Prostate gland (tissue), 2 donors: ENCODE data around the gene SLAMF6.

Experiments used
- POLR2A ChIP-seq: fragments of 450-650 bp; IDR thresholded peaks from one replicate; pipeline ENCODE4 v1.6.1; 2016; ENCODE audit warnings: antibody characterized with exemption, mild to moderate bottlenecking
- POLR2AphosphoS5 ChIP-seq: sonication (generic); formaldehyde crosslinking; IDR thresholded peaks from one replicate; pipeline ENCODE4 v1.6.1; 2017; ENCODE audit warnings: antibody characterized with exemption
- TF ChIP-seq, protein P1 (sequence below), 4 experiments: fragments of 200-600 bp in 2 of 4; fragments of 450-650 bp in 2 of 4; sonication (generic) in 2 of 4; IDR thresholded peaks; 1 replicate in 3 of 4; 2 replicates in 1 of 4; pipeline ENCODE4 v1.5.1; 2016 to 2019; ENCODE audit warnings: antibody characterized with exemption in 4 of 4, mild to moderate bottlenecking in 2 of 4, moderate library complexity in 2 of 4

DNA sequence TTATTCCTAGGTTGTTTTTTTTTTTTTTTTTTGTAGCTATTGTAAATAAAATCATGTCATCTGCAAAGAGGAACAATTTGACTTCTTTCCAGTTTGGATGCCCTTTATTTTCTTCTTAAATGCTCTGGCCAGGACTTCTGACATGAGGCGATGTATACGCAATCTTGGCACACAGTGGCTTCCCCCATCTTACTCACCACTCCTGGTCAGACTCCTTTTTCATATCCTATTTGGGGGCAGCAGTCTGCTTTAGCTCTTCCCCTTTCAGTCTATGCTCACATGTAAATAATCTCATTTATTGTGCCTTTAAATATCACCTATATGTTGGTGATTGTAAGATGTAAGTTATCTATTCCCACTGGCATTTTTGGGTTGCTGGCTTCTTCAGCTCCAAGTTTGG, 56.1 kb downstream of the SLAMF6 start:
- TF ChIP-seq, protein P1, sequence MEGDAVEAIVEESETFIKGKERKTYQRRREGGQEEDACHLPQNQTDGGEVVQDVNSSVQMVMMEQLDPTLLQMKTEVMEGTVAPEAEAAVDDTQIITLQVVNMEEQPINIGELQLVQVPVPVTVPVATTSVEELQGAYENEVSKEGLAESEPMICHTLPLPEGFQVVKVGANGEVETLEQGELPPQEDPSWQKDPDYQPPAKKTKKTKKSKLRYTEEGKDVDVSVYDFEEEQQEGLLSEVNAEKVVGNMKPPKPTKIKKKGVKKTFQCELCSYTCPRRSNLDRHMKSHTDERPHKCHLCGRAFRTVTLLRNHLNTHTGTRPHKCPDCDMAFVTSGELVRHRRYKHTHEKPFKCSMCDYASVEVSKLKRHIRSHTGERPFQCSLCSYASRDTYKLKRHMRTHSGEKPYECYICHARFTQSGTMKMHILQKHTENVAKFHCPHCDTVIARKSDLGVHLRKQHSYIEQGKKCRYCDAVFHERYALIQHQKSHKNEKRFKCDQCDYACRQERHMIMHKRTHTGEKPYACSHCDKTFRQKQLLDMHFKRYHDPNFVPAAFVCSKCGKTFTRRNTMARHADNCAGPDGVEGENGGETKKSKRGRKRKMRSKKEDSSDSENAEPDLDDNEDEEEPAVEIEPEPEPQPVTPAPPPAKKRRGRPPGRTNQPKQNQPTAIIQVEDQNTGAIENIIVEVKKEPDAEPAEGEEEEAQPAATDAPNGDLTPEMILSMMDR (IDR thresholded peaks at IDR 0.05): no peak
- no peak for TF ChIP-seq POLR2AphosphoS5
- TF ChIP-seq POLR2A: no peak
